ENCODE data around the gene BRD1. TPM values are rescaled to one million over a fixed set of nuclear protein-coding genes. Genes with fewer than 3 reads are reported as not detected.
A peak's percentile ranks its signal among the peaks of the same experiment; 100 is the strongest.

The BRD1 gene
- total and polyA plus RNA-seq, 9 of the 15 experiments (the other 6 are each of a cell fraction or from before 2014, with no cell fraction given), result 0.42 to 17.6 (median 5.5) TPM

GRCh38 chr22:49852898-49853894 is 25.5 kb upstream of the BRD1 start, which contains the start of gene ZBED4 (continued):
- TF ChIP-seq ZBTB40 (IDR thresholded peaks at IDR 0.05) (peak; percentile 18; the same call in 1 of the 2 replicates), ZBTB40 (CRISPR knock-in tag; IDR thresholded peaks at IDR 0.05) (no peak), CBFA2T2 (conservative IDR thresholded peaks at IDR 0.05) (no peak), RBM22 (IDR thresholded peaks at IDR 0.05; ENCODE audit: low read depth, low read length, poor library complexity, severe bottlenecking) (peak; percentile 35), FIP1L1 (IDR thresholded peaks at IDR 0.05; ENCODE audit: low read depth, low read length, poor library complexity, severe bottlenecking) (no peak), ZNF79 (CRISPR knock-in tag; IDR thresholded peaks at IDR 0.05; ENCODE audit: low read depth) (no peak)
- TF ChIP-seq, protein P1, sequence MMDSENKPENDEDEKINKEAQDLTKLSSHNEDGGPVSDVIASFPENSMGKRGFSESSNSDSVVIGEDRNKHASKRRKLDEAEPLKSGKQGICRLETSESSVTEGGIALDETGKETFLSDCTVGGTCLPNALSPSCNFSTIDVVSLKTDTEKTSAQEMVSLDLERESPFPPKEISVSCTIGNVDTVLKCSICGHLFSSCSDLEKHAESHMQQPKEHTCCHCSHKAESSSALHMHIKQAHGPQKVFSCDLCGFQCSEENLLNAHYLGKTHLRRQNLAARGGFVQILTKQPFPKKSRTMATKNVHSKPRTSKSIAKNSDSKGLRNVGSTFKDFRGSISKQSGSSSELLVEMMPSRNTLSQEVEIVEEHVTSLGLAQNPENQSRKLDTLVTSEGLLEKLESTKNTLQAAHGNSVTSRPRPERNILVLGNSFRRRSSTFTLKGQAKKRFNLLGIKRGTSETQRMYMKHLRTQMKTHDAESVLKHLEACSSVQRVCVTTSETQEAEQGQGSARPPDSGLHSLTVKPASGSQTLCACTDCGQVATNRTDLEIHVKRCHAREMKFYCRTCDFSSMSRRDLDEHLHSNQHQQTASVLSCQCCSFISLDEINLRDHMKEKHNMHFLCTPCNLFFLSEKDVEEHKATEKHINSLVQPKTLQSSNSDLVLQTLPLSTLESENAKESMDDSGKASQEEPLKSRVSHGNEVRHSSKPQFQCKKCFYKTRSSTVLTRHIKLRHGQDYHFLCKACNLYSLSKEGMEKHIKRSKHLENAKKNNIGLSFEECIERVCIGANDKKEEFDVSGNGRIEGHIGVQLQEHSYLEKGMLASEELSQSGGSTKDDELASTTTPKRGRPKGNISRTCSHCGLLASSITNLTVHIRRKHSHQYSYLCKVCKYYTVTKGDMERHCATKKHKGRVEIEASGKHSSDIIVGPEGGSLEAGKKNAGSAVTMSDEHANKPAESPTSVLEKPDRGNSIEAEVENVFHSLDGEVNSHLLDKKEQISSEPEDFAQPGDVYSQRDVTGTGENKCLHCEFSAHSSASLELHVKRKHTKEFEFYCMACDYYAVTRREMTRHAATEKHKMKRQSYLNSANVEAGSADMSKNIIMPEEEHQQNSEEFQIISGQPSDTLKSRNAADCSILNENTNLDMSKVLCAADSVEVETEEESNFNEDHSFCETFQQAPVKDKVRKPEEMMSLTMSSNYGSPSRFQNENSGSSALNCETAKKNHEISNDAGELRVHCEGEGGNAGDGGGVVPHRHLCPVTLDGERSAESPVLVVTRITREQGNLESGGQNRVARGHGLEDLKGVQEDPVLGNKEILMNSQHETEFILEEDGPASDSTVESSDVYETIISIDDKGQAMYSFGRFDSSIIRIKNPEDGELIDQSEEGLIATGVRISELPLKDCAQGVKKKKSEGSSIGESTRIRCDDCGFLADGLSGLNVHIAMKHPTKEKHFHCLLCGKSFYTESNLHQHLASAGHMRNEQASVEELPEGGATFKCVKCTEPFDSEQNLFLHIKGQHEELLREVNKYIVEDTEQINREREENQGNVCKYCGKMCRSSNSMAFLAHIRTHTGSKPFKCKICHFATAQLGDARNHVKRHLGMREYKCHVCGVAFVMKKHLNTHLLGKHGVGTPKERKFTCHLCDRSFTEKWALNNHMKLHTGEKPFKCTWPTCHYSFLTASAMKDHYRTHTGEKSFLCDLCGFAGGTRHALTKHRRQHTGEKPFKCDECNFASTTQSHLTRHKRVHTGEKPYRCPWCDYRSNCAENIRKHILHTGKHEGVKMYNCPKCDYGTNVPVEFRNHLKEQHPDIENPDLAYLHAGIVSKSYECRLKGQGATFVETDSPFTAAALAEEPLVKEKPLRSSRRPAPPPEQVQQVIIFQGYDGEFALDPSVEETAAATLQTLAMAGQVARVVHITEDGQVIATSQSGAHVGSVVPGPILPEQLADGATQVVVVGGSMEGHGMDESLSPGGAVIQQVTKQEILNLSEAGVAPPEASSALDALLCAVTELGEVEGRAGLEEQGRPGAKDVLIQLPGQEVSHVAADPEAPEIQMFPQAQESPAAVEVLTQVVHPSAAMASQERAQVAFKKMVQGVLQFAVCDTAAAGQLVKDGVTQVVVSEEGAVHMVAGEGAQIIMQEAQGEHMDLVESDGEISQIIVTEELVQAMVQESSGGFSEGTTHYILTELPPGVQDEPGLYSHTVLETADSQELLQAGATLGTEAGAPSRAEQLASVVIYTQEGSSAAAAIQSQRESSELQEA (IDR thresholded peaks at IDR 0.05; ENCODE audit: low read depth), result peak; percentile 18; the same call in 1 of the 2 replicates

All from K562 (cell line).